SU-DHL-6 (cell line): ENCODE data around the gene AMPD3.
"Not testable (repeated sequence)": the region's sequence is repeated elsewhere in the genome, so short reads cannot be mapped to it uniquely, and the experiment has no call there.

ENCODE experiments used
- CTCF ChIP-seq: fragments of 200-600 bp; sonication (generic); IDR thresholded peaks from one replicate; pipeline ENCODE4 v1.5.1; 2017; ENCODE audit warnings: antibody characterized with exemption, mild to moderate bottlenecking, low read length, moderate library complexity; ENCODE audit not compliant: insufficient read depth, poor library complexity, severe bottlenecking
- EZH2phosphoT487 ChIP-seq: fragments of 200-600 bp; sonication (generic), shearing (Covaris generic); conservative IDR thresholded peaks from 2 replicates; pipeline ENCODE4 v1.6.1; 2018; ENCODE audit warnings: mild to moderate bottlenecking, antibody characterized with exemption, low read length, moderate library complexity, mixed read lengths

GRCh38 chr11:10436683-10437082 lies 18.4 kb upstream of the AMPD3 start:
- not testable (repeated sequence) for TF ChIP-seq CTCF, EZH2phosphoT487
